ENCODE measurements around the gene GRP. TPM values are rescaled to one million over a fixed set of nuclear protein-coding genes. Genes with fewer than 3 reads are reported as not detected.

GRP gene
- total RNA-seq, 1 experiment from 2014 or later, result not detected

DNA sequence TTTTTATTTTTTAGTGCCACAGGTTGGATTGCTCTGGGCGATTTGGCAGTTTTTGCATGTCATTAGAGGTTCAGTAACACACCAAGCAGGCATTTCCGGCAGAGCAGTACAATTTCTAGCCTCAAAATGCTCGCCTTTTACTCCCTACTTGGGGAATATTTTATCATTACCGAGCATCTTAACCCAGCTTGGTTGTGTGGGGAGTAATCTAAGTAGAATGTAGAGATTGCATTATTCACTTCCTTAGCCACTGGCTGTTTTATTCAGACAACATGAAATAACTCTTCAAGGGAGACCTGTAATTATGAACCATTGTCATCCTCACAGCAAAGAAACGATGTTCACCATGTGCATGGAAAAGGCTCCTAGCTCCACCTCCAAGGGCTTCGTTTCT lies 13.1 kb downstream of the GRP start:
- no peaks in the 10 kb centered on the region for H3K27me3 ChIP-seq (ENCODE audit: insufficient read depth, low read length)
- no peak overlapping the region for H2BK15ac ChIP-seq (ENCODE audit: low read depth, low read length)
- H3K56ac ChIP-seq (ENCODE audit: insufficient read length, low read depth, low read length), result no peak overlapping the region
- no peak overlapping the region for H3K9ac ChIP-seq (ENCODE audit: extremely low read depth, insufficient read length, low read length)
- no peak overlapping the region for H4K8ac ChIP-seq (replicated peaks; ENCODE audit: insufficient read length, low read depth, low read length)
- H4K5ac ChIP-seq (ENCODE audit: insufficient read length, low read depth, low read length), result no peak overlapping the region
- H3K9me3 ChIP-seq (ENCODE audit: control insufficient read depth, low read depth, low read length), result no peaks in the 10 kb centered on the region
- Mint-ChIP-seq H3K4me1 (peaks cover 2% of the 10 kb centered on the region in 2 experiments; a peak in 1 of 4 replicates), H3K4me3 (no peak overlapping the region), H3K9me3 (peaks cover 0 to 2% of the 10 kb centered on the region in 2 experiments; a peak in 2 of 5 replicates), H3K36me3 (ENCODE audit: insufficient read depth in 1 of 3, low read depth in 3 of 3) (no peaks in the 10 kb centered on the region), H3K27me3 (ENCODE audit: low read depth) (peaks cover 48% of the 10 kb centered on the region), H3K27ac (no peak overlapping the region)
- H4K91ac ChIP-seq (ENCODE audit: insufficient read length, low read depth, low read length), result no peak overlapping the region
- no peak overlapping the region for H2AK5ac ChIP-seq (ENCODE audit: insufficient read length, low read length)
- no peaks in the 10 kb centered on the region for H3K79me2 ChIP-seq (ENCODE audit: insufficient read depth, low read length)
- no peak overlapping the region for H3T11ph ChIP-seq (ENCODE audit: low read length)
- H4K20me1 ChIP-seq (ENCODE audit: control insufficient read depth, insufficient read depth, insufficient read length), result no peaks in the 10 kb centered on the region
- no peak overlapping the region for H2AFZ ChIP-seq (ENCODE audit: low read length)
- H2BK20ac ChIP-seq (ENCODE audit: low read depth, low read length, poor library complexity, severe bottlenecking), result no peak overlapping the region
- no peaks in the 10 kb centered on the region for H3K4me1 ChIP-seq (ENCODE audit: insufficient read depth, low read length)
- H3K23me2 ChIP-seq (ENCODE audit: insufficient read length, low read depth, low read length, poor library complexity, severe bottlenecking), result no peaks in the 10 kb centered on the region
- H3K23ac ChIP-seq (ENCODE audit: insufficient read length, low read depth, low read length), result no peak overlapping the region
- no peak overlapping the region for H2BK5ac ChIP-seq (ENCODE audit: insufficient read length, low read length)
- H3K79me1 ChIP-seq (ENCODE audit: insufficient read depth, low read depth, low read length, poor library complexity, severe bottlenecking), result no peaks in the 10 kb centered on the region
- TF ChIP-seq, protein P1, sequence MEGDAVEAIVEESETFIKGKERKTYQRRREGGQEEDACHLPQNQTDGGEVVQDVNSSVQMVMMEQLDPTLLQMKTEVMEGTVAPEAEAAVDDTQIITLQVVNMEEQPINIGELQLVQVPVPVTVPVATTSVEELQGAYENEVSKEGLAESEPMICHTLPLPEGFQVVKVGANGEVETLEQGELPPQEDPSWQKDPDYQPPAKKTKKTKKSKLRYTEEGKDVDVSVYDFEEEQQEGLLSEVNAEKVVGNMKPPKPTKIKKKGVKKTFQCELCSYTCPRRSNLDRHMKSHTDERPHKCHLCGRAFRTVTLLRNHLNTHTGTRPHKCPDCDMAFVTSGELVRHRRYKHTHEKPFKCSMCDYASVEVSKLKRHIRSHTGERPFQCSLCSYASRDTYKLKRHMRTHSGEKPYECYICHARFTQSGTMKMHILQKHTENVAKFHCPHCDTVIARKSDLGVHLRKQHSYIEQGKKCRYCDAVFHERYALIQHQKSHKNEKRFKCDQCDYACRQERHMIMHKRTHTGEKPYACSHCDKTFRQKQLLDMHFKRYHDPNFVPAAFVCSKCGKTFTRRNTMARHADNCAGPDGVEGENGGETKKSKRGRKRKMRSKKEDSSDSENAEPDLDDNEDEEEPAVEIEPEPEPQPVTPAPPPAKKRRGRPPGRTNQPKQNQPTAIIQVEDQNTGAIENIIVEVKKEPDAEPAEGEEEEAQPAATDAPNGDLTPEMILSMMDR (conservative IDR thresholded peaks at IDR 0.05), result no peak
- H3K27ac ChIP-seq (ENCODE audit: insufficient read length, low read depth, low read length), result no peak overlapping the region
- H3K14ac ChIP-seq (ENCODE audit: insufficient read depth, low read length), result no peak overlapping the region
- no peak overlapping the region for H3K4ac ChIP-seq (ENCODE audit: low read depth, low read length)
- H2BK120ac ChIP-seq (ENCODE audit: low read depth, low read length, poor library complexity, severe bottlenecking), result no peak overlapping the region
- no CpG with 5 or more reads among the region's 6 CpGs for WGBS (ENCODE audit: extremely low coverage, insufficient read length, low lambda C conversion rate)
- no peak overlapping the region for H3K18ac ChIP-seq (ENCODE audit: insufficient read length, low read depth, low read length)
- H3K4me2 ChIP-seq (ENCODE audit: insufficient read depth, insufficient read length, low read length), result no peak overlapping the region
- H2BK12ac ChIP-seq (ENCODE audit: insufficient read length, low read depth, low read length), result no peak overlapping the region
- no peak for DNase-seq

Data from H9 (cell line).